Upper lobe of right lung (tissue), 1 donor: Measurements from ENCODE around the gene ZNF700. TPM values are rescaled to one million over a fixed set of nuclear protein-coding genes. Genes with fewer than 3 reads are reported as not detected.
"Not testable (repeated sequence)": the region's sequence is repeated elsewhere in the genome, so short reads cannot be mapped to it uniquely, and the experiment has no call there.

Experiments
- ATAC-seq: fragments of 200-7000 bp; cut with Tn5 transposase; one replicate; pipeline ENCODE4 v1.9.1; 2020; ENCODE audit warnings: mild to moderate bottlenecking, moderate library complexity
- DNase-seq: peaks from one replicate; pipeline ENCODE4 v3.0.0-alpha.2; 2020
- H3K27ac ChIP-seq: fragments of 200-600 bp; one replicate; pipeline ENCODE4 v1.8.0; 2022
- H3K27me3 ChIP-seq: fragments of 200-600 bp; one replicate; pipeline ENCODE4 v1.8.0; 2022; ENCODE audit warnings: mild to moderate bottlenecking
- H3K36me3 ChIP-seq: fragments of 200-600 bp; one replicate; pipeline ENCODE4 v1.8.0; 2022
- H3K4me1 ChIP-seq: fragments of 200-600 bp; one replicate; pipeline ENCODE4 v1.8.0; 2022
- H3K4me3 ChIP-seq: fragments of 200-600 bp; one replicate; pipeline ENCODE4 v1.8.0; 2022; ENCODE audit warnings: mild to moderate bottlenecking
- H3K9me3 ChIP-seq: fragments of 200-600 bp; one replicate; pipeline ENCODE4 v1.8.0; 2022
- intact Hi-C: fragments of 100-400 bp; cut with DNase I; formaldehyde crosslinking; loops from one replicate; pipeline ENCODE4 v1.11.0; 2022
- total RNA-seq: library from RNA; stranded (reverse); fragmentation: NEBNext Ultra II Directional; extraction: Animal tissue kit (Norgen Biotek cat#: 25700); gene quantifications from one replicate; pipeline ENCODE4 v1.2.1, GENCODE V29; 2021
- TF ChIP-seq, protein P1 (sequence below): fragments of 200-600 bp; IDR thresholded peaks from one replicate; pipeline ENCODE4 v1.8.0; 2022; ENCODE audit warnings: antibody characterized with exemption
- donor health status: DM: no; HTN: yes; CAD: no; lungs with severe emphysema.

Gene ZNF700
- total RNA-seq, 1 donor from 2014 or later: 10.9 TPM

- intact Hi-C loops: no loop called here
- H3K4me1 ChIP-seq: peaks cover 4% of the 10 kb centered on the region
- H3K36me3 ChIP-seq: no peaks in the 10 kb centered on the region
- ATAC-seq (no peak), DNase-seq (no peak)
- H3K9me3 ChIP-seq: peaks cover 6% of the 10 kb centered on the region
- no peak overlapping the region for H3K4me3 ChIP-seq
- TF ChIP-seq, protein P1, sequence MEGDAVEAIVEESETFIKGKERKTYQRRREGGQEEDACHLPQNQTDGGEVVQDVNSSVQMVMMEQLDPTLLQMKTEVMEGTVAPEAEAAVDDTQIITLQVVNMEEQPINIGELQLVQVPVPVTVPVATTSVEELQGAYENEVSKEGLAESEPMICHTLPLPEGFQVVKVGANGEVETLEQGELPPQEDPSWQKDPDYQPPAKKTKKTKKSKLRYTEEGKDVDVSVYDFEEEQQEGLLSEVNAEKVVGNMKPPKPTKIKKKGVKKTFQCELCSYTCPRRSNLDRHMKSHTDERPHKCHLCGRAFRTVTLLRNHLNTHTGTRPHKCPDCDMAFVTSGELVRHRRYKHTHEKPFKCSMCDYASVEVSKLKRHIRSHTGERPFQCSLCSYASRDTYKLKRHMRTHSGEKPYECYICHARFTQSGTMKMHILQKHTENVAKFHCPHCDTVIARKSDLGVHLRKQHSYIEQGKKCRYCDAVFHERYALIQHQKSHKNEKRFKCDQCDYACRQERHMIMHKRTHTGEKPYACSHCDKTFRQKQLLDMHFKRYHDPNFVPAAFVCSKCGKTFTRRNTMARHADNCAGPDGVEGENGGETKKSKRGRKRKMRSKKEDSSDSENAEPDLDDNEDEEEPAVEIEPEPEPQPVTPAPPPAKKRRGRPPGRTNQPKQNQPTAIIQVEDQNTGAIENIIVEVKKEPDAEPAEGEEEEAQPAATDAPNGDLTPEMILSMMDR: no peak
- H3K27me3 ChIP-seq: no peaks in the 10 kb centered on the region
- no peak overlapping the region for H3K27ac ChIP-seq
Observed at GRCh38 chr19:11931513-11931912, 6.6 kb downstream of the ZNF700 start.

GRCh38 chr19:11935829-11936228, 10.9 kb downstream of the ZNF700 start:
- H3K36me3 ChIP-seq, H3K27ac ChIP-seq, ATAC-seq, H3K27me3 ChIP-seq, H3K4me3 ChIP-seq, DNase-seq, intact Hi-C loops, H3K4me1 ChIP-seq: not testable (repeated sequence)
- H3K9me3 ChIP-seq: peaks cover 28% of the 10 kb centered on the region

DNA sequence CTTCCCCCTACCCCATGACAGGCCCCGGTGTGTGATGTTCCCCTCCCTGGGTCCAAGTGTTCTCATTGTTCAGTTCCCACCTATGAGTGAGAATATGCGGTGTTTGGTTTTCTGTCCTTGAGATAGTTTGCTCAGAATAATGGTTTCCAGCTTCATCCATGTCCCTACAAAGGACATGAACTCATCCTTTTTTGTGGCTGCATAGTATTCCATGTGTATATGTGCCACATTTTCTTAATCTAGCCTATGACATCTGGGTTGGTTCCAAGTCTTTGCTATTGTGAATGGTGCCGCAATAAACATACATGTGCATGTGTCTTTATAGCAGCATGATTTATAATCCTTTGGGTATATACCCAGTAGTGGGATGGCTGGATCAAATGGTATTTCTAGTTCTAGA, 13.5 kb downstream of the ZNF700 start:
- ATAC-seq, H3K4me3 ChIP-seq, H3K4me1 ChIP-seq, DNase-seq, intact Hi-C loops, H3K27ac ChIP-seq, H3K36me3 ChIP-seq, H3K27me3 ChIP-seq: not testable (repeated sequence)
- H3K9me3 ChIP-seq: peaks cover 43% of the 10 kb centered on the region

- H3K27me3 ChIP-seq, intact Hi-C loops, ATAC-seq, H3K4me3 ChIP-seq, H3K27ac ChIP-seq, H3K4me1 ChIP-seq, H3K36me3 ChIP-seq, DNase-seq: not testable (repeated sequence)
- peaks cover 67% of the 10 kb centered on the region for H3K9me3 ChIP-seq
Observed at GRCh38 chr19:11941361-11941887, 16.5 kb downstream of the ZNF700 start.

- Histone ChIP-seq H3K4me3 (no peak overlapping the region), H3K27me3 (no peaks in the 10 kb centered on the region), H3K9me3 (peaks cover 74% of the 10 kb centered on the region), H3K36me3 (peaks cover 10% of the 10 kb centered on the region), H3K27ac (no peak overlapping the region), H3K4me1 (no peaks in the 10 kb centered on the region)
- TF ChIP-seq, protein P1: no peak
- no peak for ATAC-seq
- intact Hi-C loops: no loop called here
- no peak for DNase-seq
Observed at GRCh38 chr19:11942008-11942842, 17.3 kb downstream of the ZNF700 start.

GRCh38 chr19:11942843-11943108, 17.9 kb downstream of the ZNF700 start:
- H3K9me3 ChIP-seq: peaks cover 75% of the 10 kb centered on the region
- peaks cover 16% of the 10 kb centered on the region for H3K36me3 ChIP-seq
- H3K4me3 ChIP-seq: no peak overlapping the region
- no peak for DNase-seq
- H3K27me3 ChIP-seq: no peaks in the 10 kb centered on the region
- no peak for ATAC-seq
- TF ChIP-seq, protein P1: no peak
- no peak overlapping the region for H3K27ac ChIP-seq
- H3K4me1 ChIP-seq: no peaks in the 10 kb centered on the region
- intact Hi-C loops: no loop called here

GRCh38 chr19:11944656-11945055, 19.7 kb downstream of the ZNF700 start:
- Histone ChIP-seq H3K27ac (no peak overlapping the region), H3K9me3 (peaks cover 87% of the 10 kb centered on the region), H3K4me1 (no peaks in the 10 kb centered on the region), H3K27me3 (no peaks in the 10 kb centered on the region), H3K36me3 (peaks cover 35% of the 10 kb centered on the region), H3K4me3 (no peak overlapping the region)
- intact Hi-C loops: no loop called here
- no peak for DNase-seq
- ATAC-seq: no peak
- TF ChIP-seq, protein P1: no peak
